CD4-positive, alpha-beta T cell treated with Interleukin-17A for 4 hours (primary cell): Measurements from ENCODE around the gene NTN1.

Experiments
- DNase-seq: peaks from one replicate; pipeline ENCODE4 v3.0.0-alpha.2; 2020; ENCODE audit warnings: mixed read lengths

Gene NTN1

GRCh38 chr17:9200699-9201359, 179.5 kb downstream of the NTN1 start:
- DNase-seq = no peak

GRCh38 chr17:9202532-9202931, 181.2 kb downstream of the NTN1 start:
- no peak for DNase-seq

GRCh38 chr17:9203771-9204425, 182.6 kb downstream of the NTN1 start:
- no peak for DNase-seq

- no peak for DNase-seq
Observed at GRCh38 chr17:9204637-9205329, 183.5 kb downstream of the NTN1 start.

GRCh38 chr17:9205520-9206409, 184.5 kb downstream of the NTN1 start:
- DNase-seq = no peak

GRCh38 chr17:9206410-9206703, 185.0 kb downstream of the NTN1 start:
- DNase-seq = no peak

GRCh38 chr17:9206741-9207332, 185.5 kb downstream of the NTN1 start:
- DNase-seq = no peak

- no peak for DNase-seq
Observed at GRCh38 chr17:9208381-9209105, 187.2 kb downstream of the NTN1 start.

GRCh38 chr17:9209347-9209746, 188.0 kb downstream of the NTN1 start:
- no peak for DNase-seq

- no peak for DNase-seq
Observed at GRCh38 chr17:9209781-9210370, 188.6 kb downstream of the NTN1 start.

GRCh38 chr17:9211133-9211765, 189.9 kb downstream of the NTN1 start:
- no peak for DNase-seq

GRCh38 chr17:9212376-9213302, 191.3 kb downstream of the NTN1 start:
- DNase-seq = no peak

GRCh38 chr17:9213303-9213640, 192.0 kb downstream of the NTN1 start:
- DNase-seq = no peak

GRCh38 chr17:9215465-9215864, 194.2 kb downstream of the NTN1 start:
- no peak for DNase-seq

GRCh38 chr17:9217151-9218056, 196.1 kb downstream of the NTN1 start:
- no peak for DNase-seq

- no peak for DNase-seq
Observed at GRCh38 chr17:9218064-9218635, 196.8 kb downstream of the NTN1 start.

GRCh38 chr17:9218911-9219310, 197.6 kb downstream of the NTN1 start:
- no peak for DNase-seq

- no peak for DNase-seq
Observed at GRCh38 chr17:9219631-9220397, 198.5 kb downstream of the NTN1 start.
